ENCODE measurements around the gene LDB2.

LDB2 gene

GRCh38 chr4:16802044-16802443, 96.4 kb downstream of the LDB2 start:
- DNase-seq (ENCODE audit: low read depth in 2 of 2) = no peak

GRCh38 chr4:16801356-16801755, 97.1 kb downstream of the LDB2 start:
- no peak for DNase-seq (ENCODE audit: low read depth in 2 of 2)

- peak; percentile 18 to 31 for DNase-seq (ENCODE audit: low read depth in 2 of 2)
Observed at GRCh38 chr4:16794816-16795445, 103.5 kb downstream of the LDB2 start.

- DNase-seq (ENCODE audit: low read depth in 2 of 2) = no peak
Observed at GRCh38 chr4:16791460-16791859, 107.0 kb downstream of the LDB2 start.

GRCh38 chr4:16790508-16790907, 107.9 kb downstream of the LDB2 start:
- DNase-seq (ENCODE audit: low read depth in 2 of 2) = no peak

GRCh38 chr4:16788868-16789267, 109.6 kb downstream of the LDB2 start:
- no peak for DNase-seq (ENCODE audit: low read depth in 2 of 2)

DNA sequence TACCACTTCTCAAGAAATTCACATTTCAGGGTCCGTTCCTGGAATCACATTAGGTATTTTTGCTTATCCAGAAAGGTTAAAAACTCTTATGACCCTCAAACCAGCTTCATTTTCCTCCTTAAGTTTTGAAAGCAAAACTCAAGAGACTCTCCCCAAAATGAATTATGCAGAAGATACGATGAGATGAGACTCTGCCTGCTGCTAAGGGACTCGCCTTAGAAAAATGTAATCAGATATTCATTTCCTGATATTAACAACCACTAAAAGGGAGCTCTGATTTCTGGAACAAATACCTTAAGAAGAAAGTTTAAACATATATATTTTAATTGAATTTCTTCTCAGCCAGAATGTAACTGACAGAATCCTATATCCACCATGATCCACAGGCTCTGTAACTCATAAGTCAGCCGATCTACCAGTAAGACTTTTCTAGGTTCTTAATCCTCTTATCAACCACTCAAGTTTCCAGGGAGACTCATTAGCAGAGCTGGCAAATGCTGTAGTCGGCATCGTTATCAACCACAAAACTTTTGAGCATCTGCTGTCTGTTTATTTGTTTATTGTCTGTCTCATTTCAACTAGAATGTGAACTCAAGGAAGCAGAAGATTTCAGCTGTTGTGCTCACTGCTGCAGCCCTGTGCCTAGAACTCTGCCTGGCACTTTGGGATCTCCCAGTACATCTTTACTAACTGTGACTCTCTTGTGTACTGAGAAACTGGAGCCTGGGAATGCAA, 112.5 kb downstream of the LDB2 start:
- no peak for DNase-seq (ENCODE audit: low read depth in 2 of 2)

DNA sequence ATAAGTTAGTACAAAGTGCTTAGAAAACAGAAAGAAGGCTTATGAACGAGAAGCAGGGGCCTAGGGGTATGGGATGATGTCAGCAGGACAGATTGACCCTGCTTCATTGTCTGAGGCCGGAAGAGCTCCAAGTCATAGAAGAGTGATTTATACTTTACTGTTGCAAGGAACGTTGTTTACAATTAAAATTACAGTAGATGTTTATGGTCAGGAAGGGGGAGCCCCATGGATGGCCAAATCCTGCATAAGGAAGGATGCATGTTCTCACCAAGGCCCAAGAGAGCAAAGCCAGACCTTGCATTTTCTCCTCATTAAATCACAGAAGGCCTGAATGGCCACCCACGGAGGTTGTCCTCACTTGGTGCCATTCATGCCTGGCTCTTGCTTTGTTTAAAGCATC, 115.3 kb downstream of the LDB2 start:
- no peak for DNase-seq (ENCODE audit: low read depth in 2 of 2)

GRCh38 chr4:16779028-16779675, 119.3 kb downstream of the LDB2 start:
- no peak for DNase-seq (ENCODE audit: low read depth in 2 of 2)

- DNase-seq (ENCODE audit: low read depth in 2 of 2) = no peak
Observed at GRCh38 chr4:16777726-16778125, 120.7 kb downstream of the LDB2 start.

GRCh38 chr4:16775411-16776154, 122.9 kb downstream of the LDB2 start:
- DNase-seq (ENCODE audit: low read depth in 2 of 2) = no peak

GRCh38 chr4:16772366-16772850, 126.0 kb downstream of the LDB2 start:
- DNase-seq (ENCODE audit: low read depth in 2 of 2) = no peak

- no peak for DNase-seq (ENCODE audit: low read depth in 2 of 2)
Observed at GRCh38 chr4:16770710-16771285, 127.6 kb downstream of the LDB2 start.

- DNase-seq (ENCODE audit: low read depth in 2 of 2) = no peak
Observed at GRCh38 chr4:16767861-16768260, 130.6 kb downstream of the LDB2 start.

DNA sequence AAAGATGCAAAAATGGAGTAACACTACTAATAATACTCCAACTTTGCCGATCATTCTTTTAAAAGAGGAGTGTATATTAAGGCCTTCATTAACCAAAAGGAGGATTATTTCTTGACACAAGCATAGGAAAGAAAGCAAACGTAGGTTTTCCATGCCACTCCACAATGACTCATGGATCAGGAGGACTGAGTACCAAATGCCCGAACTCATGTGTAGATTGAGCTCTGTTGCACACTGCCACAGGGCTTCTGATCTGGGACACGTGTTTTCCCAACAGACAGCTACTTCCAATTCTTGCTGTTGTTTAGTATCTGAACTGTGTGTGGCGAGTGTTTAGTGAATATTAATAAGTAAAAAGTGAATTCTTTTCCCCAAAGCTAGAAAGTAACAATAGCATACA, 131.2 kb downstream of the LDB2 start:
- no peak for DNase-seq (ENCODE audit: low read depth in 2 of 2)

DNA sequence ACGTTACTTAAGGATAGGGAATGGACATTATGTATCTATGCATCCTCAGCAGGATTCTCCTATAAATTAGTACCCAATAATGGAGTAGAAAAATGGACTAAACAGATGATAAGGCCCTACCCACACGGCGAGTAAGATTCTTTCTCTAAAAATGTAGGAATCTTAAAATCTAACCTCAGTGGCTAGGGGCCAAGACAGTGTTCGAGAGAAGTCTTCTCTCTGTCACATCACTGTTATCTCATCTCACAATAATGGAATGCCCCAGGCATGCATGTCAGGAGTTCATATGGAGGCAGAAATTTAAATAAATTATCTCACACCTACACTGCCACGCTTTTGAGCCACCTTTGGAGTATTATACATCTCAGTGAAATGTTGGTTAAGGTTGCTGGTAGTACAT, 132.9 kb downstream of the LDB2 start:
- DNase-seq (ENCODE audit: low read depth in 2 of 2) = no peak

DNA sequence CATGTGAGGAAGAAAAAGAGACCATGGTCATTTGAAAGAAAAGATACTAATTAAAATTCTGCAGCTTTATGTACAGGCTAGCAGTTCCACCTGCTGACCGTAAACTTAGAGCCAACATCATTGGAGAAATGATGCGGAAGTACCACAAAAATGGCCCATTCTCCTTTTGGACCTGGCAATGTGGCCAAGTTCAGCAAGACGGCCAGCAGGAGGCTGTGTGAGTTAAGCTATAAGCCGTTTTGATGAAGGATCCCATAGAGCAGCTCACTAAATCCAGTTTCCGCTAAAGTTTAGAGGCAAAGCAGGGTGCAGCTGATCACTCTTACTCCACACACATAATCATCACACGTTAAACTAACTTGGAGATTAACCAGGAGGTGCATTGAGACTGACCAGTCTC, 133.8 kb downstream of the LDB2 start:
- DNase-seq (ENCODE audit: low read depth in 2 of 2) = no peak

DNA sequence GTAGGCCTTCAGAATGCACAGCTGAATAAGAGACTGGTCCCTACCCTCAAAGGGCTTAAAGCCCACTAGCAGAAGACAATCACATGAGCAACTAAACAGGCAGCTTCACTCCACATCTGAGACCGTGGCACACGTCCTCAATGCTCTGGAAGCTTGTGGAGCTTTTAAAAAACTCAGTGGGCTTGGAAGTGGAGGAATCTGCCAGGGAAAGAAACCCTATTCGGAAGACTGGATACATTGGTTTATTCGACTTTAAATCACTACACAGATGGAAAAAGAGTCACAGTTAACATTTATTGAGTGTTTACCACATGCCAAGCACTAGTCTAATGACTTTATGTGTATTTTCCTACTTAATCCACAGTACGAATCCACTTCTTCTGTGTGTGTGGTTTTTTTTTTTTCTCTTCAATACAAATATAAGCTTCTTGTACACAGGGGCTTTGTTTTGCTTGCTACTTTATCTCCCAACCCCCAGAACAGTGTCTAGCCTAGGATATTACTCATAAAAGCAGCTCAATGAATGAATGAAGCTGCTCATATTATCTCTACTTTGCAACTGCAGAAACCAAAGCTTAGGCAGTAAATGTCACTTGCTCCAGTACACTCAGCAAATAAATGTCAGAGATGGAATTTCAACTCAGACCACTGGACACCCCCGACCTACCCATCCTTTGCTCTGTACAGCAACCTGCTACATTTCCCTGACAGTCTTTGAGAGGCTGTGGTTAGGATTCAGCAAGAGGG, 137.7 kb downstream of the LDB2 start:
- DNase-seq (ENCODE audit: low read depth in 2 of 2) = no peak

- no peak for DNase-seq (ENCODE audit: low read depth in 2 of 2)
Observed at GRCh38 chr4:16759931-16760582, 138.4 kb downstream of the LDB2 start.

- no peak for DNase-seq (ENCODE audit: low read depth in 2 of 2)
Observed at GRCh38 chr4:16758816-16759215, 139.6 kb downstream of the LDB2 start.

DNA sequence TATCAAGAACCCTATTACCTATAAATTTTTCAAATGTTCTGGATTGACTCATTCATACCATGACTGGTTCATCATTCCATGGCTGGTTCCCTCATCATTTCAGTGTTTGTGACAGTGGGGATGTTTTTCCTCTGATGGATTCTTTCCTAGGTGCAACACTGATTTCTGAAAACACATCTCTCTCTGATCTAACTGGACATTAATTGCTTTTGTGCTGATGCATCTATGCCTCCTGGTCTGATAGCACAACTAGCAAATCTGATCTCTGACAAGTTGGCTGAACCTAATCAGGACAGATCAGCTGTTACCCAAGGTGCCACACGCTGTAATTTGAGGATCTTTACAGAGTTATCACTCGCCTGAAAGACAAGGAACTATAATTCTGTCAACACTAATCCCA, 140.2 kb downstream of the LDB2 start:
- no peak for DNase-seq (ENCODE audit: low read depth in 2 of 2)

All from stimulated activated CD4-positive, alpha-beta T cell treated with anti-CD3 and anti-CD28 coated beads, Interleukin-4, amount 100 ng/mL, for 48 hours (primary cell).